Natural killer cell (primary cell): Measurements from ENCODE around the gene S100A7A. TPM values are rescaled to one million over a fixed set of nuclear protein-coding genes. Genes with fewer than 3 reads are reported as not detected.

Experiments
- ATAC-seq, 3 donors: fragments of 150-1000 bp in 2 of 3; fragments of 200-7000 bp in 1 of 3; cut with Tn5 transposase; 1 replicate in 1 of 3; 2 replicates in 2 of 3; pipeline ENCODE4 v1.10.0; 2021; ENCODE audit warnings: mild to moderate bottlenecking in 2 of 3, moderate library complexity in 2 of 3
- DNase-seq, 2 donors: peaks; one replicate each; pipeline versions ENCODE4 v3.0.0 to v3.0.0-alpha.2; 2013 to 2021; ENCODE audit warnings: mixed read lengths in 1 of 2
- H3K27ac ChIP-seq: one replicate; pipeline ENCODE4 v1.5.1; 2013; ENCODE audit warnings: mild to moderate bottlenecking, low read length
- H3K27me3 ChIP-seq: one replicate; pipeline ENCODE4 v1.6.1; 2013; ENCODE audit warnings: low read length; ENCODE audit not compliant: control insufficient read depth, insufficient read depth
- H3K36me3 ChIP-seq: one replicate; pipeline ENCODE4 v1.6.1; 2013; ENCODE audit warnings: low read length; ENCODE audit not compliant: control insufficient read depth, insufficient read depth
- H3K4me1 ChIP-seq: one replicate; pipeline ENCODE4 v1.6.1; 2013; ENCODE audit warnings: low read length; ENCODE audit not compliant: control insufficient read depth, insufficient read depth
- H3K4me3 ChIP-seq: one replicate; pipeline ENCODE4 v1.5.1; 2013; ENCODE audit warnings: low read length
- H3K9me3 ChIP-seq: one replicate; pipeline ENCODE4 v1.6.1; 2013; ENCODE audit warnings: low read length; ENCODE audit not compliant: control insufficient read depth, insufficient read depth
- H3K27ac Mint-ChIP-seq, 2 donors: one replicate each; pipeline ENCODE4 v1.8.0; 2022; ENCODE audit warnings: mild to moderate bottlenecking in 2 of 2, mixed read lengths in 2 of 2, moderate library complexity in 1 of 2
- H3K27me3 Mint-ChIP-seq, 2 donors: one replicate each; pipeline ENCODE4 v1.8.0; 2022; ENCODE audit warnings: low read depth in 2 of 2, mixed read lengths in 2 of 2
- H3K36me3 Mint-ChIP-seq: one replicate; pipeline ENCODE4 v1.8.0; 2022; ENCODE audit warnings: mixed read lengths
- H3K4me1 Mint-ChIP-seq, 2 donors: one replicate each; pipeline ENCODE4 v1.8.0; 2022; ENCODE audit warnings: mixed read lengths in 2 of 2
- H3K4me3 Mint-ChIP-seq: one replicate; pipeline ENCODE4 v1.8.0; 2022; ENCODE audit warnings: mild to moderate bottlenecking, moderate library complexity, mixed read lengths
- H3K9me3 Mint-ChIP-seq, 2 donors: one replicate each; pipeline ENCODE4 v1.8.0; 2022; ENCODE audit warnings: mixed read lengths in 2 of 2
- CTCF ChIP-seq: fragments of 200-600 bp; IDR thresholded peaks from one replicate; pipeline ENCODE4 v1.8.0; 2022; ENCODE audit warnings: antibody characterized with exemption
- WGBS: methylation state at CpG from one replicate; pipeline ENCODE4 v1.1.7; 2013; ENCODE audit warnings: missing lambda C conversion rate; ENCODE audit not compliant: insufficient coverage; 5-methylcytosine and 5-hydroxymethylcytosine counted together
- intact Hi-C: fragments of 100-400 bp; cut with micrococcal nuclease; formaldehyde crosslinking; loops from one replicate; pipeline ENCODE4 v1.14.2; 2022
- total RNA-seq, 4 donors: library from RNA; stranded (reverse); fragments of 120-200 nt in 1 of 4; gene quantifications; one replicate each; pipeline versions ENCODE4 v1.2.3 to v1.2.4, GENCODE V29; 2013 to 2022

S100A7A gene
- total RNA-seq, 3 donors from 2014 or later (not counting 1 experiment from before 2014, with no cell fraction given): not detected

- H3K27me3 Mint-ChIP-seq: peaks cover 14 to 28% of the 10 kb centered on the region in 2 donors
- no peak overlapping the region for H3K27ac Mint-ChIP-seq
- H3K4me1 Mint-ChIP-seq: no peaks in the 10 kb centered on the region
- Histone ChIP-seq H3K4me3 (no peak overlapping the region), H3K9me3 (no peaks in the 10 kb centered on the region), H3K4me1 (no peaks in the 10 kb centered on the region), H3K27ac (no peak overlapping the region), H3K36me3 (no peaks in the 10 kb centered on the region), H3K27me3 (no peaks in the 10 kb centered on the region)
- H3K4me3 Mint-ChIP-seq: no peak overlapping the region
- TF ChIP-seq CTCF: no peak
- intact Hi-C loops: no loop called here
- no peak for DNase-seq
- ATAC-seq: no peak
- H3K36me3 Mint-ChIP-seq: no peaks in the 10 kb centered on the region
- 55% methylated on average over 6 of the region's 6 CpGs for WGBS
- H3K9me3 Mint-ChIP-seq: no peaks in the 10 kb centered on the region
Measured at GRCh38 chr1:153428791-153429190, 12.5 kb downstream of the S100A7A start.

DNA sequence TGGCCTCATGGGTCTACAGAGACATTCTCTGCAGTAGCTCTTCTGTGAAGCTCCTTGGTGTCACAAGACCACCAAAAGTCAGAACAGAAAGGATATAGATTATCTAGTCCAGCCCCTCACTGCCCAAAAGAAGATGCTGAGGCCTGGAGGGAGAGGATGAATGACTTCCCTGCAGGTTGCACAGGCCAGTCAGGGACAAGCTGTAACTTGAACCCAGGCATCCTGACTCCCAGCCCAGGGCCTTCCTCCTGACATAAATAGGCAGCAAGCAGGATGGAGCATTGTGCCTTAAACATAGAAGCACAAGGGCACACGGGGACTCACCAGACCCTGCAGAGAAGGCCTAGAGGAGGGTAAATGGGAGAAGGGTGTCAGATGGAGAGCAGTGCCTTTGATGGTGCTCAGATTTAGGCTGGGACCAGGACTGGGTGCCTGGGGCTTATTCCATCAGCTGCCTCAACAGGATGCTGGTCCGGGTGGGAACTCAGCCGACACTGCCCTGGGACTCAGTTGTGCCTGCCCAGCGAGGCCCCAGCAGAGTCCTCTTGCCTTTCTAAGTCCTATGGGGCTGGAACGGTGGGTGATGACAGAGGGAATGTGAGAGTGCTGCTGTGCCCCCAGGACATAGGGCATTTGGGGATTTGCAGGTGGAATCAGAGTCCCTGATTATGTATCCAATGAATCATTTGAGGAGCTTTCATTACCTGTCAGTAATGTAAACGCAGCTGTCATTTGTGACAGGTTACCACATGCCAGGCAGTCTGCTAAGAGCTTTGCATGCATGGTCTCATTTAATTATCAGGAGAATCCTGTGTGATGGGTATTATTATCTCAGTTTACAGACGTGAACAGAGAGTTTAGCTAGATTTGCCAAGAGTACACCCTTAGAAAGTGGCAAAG is 13.2 kb downstream of the S100A7A start:
- H3K4me3 ChIP-seq: no peak overlapping the region
- no peak for TF ChIP-seq CTCF

DNA sequence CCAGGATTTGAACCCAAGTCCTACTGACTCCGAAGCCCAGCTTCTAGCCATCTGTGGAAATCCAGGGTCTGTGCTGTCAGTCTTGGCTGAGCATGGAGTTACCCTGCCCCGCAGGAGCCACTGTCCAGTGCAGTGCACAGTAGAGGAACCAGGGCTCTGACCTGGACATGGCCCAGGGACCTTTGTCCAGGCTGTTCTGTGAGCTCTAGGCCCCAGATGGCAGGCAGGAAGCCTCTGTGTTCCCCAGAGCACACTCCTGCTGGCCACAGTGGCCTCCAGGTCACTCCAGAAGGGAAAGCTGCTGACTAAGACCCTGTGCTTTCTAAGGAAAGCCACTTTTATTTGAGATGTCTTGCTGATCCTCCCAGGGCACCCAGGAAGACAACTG is 13.8 kb downstream of the S100A7A start:
- intact Hi-C loops: no loop called here
- Histone ChIP-seq H3K4me3 (no peak overlapping the region), H3K36me3 (no peaks in the 10 kb centered on the region), H3K27me3 (no peaks in the 10 kb centered on the region), H3K9me3 (no peaks in the 10 kb centered on the region), H3K4me1 (no peaks in the 10 kb centered on the region), H3K27ac (no peak overlapping the region)
- Mint-ChIP-seq H3K4me1 (no peaks in the 10 kb centered on the region), H3K9me3 (no peaks in the 10 kb centered on the region), H3K27ac (no peak overlapping the region), H3K4me3 (no peak overlapping the region), H3K36me3 (no peaks in the 10 kb centered on the region), H3K27me3 (peaks cover 8 to 15% of the 10 kb centered on the region in 2 donors)
- no peak for ATAC-seq
- DNase-seq: no peak
- no peak for TF ChIP-seq CTCF
- WGBS: 85% methylated on average over 2 of the region's 2 CpGs

More for the DNA sequence above, 13.2 kb downstream of the S100A7A start:
- ATAC-seq: no peak
- Histone ChIP-seq H3K27me3 (no peaks in the 10 kb centered on the region), H3K36me3 (no peaks in the 10 kb centered on the region), H3K4me1 (no peaks in the 10 kb centered on the region), H3K9me3 (no peaks in the 10 kb centered on the region), H3K27ac (no peak overlapping the region)
- Mint-ChIP-seq H3K4me1 (no peaks in the 10 kb centered on the region), H3K36me3 (no peaks in the 10 kb centered on the region), H3K27ac (no peak overlapping the region), H3K27me3 (peaks cover 11 to 21% of the 10 kb centered on the region in 2 donors), H3K9me3 (no peaks in the 10 kb centered on the region), H3K4me3 (no peak overlapping the region)
- DNase-seq: no peak
- 80% methylated on average over 7 of the region's 7 CpGs for WGBS
- intact Hi-C loops: no loop called here
